ENCODE results near the gene WASHC2C.
"Not testable (repeated sequence)": the region's sequence is repeated elsewhere in the genome, so short reads cannot be mapped to it uniquely, and the experiment has no call there.

Gene WASHC2C

DNA sequence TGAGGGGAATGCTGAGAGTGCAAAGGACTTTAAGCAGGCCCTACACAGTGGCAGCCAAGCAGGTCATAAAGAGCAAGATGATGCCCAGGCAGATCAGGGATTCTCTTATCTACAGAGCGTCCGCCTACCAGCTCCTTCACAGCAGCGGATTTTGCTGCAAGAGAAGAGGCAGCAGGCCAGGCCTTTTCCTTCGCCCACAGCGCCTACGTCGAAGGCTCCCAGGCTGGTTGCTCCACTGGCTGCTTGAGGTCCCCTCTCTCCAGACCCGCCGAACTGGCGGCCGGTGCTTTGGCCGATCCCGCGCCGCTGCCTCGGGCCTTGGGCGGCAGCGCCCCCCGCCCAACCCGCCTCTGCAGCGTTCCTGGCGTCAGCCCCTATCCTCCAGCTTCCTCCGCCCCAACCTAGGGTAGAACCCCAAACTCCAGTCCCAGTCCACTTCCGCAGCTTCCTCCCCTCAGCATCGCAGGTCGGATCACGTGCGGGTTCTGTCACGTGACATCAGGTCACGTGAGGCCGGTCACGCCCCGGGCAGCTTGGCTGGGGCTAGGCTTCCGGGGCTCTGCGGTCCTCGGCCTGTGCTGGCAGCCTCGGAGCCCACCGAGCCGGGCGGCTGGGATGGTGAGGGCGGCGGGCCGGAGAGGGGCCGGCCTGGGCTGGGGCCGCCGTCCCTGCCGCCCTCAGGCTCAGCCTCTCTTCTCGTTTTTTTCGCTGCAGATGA lies at the start of gene WASHC2C:
Gene WASHC2C, plus strand, starts transcription at position 564 of the 718 bp plus-strand sequence. Its CDS starts 52 bp downstream, at position 616.
- peak; percentile 59 to 78 for DNase-seq

DNA sequence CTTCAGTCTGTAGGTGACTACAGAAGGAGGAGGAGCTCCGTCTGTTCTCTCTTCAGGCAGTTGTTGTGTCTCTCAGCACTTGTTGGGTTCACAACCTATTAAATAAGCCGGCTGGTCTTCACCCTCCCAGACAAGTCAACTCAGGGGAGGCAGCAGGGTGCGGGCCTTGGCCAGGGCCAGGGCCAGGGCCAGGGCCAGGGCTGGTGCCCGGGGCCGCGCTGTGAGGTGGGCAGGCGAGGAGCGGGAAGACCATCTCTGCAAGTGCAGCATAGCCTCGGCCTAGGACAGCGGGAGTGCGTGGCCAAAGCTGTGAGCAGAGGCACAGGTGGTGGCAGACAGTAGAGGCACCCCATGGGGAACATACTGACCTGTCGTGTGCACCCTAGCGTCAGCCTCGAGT lies 48.6 kb upstream of the WASHC2C start:
- not testable (repeated sequence) for DNase-seq

DNA sequence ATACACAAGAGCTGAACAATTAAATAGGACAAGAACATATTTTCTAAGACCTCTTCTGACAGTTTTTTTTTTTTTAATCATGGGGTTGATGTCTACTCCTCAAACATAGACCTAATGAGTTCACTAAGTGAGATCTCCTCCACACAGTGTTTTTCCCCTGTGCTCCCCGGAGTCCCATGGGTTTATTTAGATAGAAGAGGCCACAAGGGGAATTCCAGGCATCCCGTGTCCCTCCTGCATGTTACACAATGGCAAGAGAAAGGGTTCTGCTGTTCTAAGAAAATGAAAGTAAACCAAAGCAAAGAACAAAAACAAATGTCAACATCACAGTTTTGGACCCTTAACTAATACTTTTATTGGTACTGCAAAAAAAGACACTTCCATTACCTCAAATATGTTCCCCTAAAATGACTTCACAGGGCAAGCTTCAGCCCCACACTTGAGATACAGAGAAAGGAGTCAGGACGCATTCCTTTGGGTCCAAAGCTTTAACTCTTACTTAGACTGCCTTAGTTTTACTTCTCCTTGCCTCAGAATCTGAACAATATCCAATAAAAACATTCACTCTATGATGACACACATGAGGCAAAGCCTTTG lies 16.8 kb upstream of the WASHC2C start:
- DNase-seq = not testable (repeated sequence)

- not testable (repeated sequence) for DNase-seq
Measured at GRCh38 chr10:45711223-45711622, 15.8 kb upstream of the WASHC2C start.

DNA sequence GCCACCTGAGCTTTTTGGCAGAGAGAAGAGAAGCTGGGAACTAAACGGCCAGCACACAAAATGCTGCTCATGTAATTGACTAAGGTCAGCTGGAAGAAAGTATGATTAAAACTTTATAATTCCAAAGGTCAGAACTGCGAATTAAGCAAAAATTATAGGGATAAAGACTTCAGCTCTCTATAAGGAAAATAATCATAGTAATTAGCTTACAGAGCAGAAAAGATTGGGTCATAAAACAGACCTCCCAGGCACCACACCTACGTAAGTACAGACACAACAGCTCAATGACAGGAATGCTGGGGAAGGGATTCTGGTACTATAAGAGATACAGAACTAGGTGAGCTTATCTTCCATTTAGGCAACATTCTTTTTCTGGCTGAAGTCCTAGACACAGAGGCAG lies 10.0 kb upstream of the WASHC2C start:
- DNase-seq = not testable (repeated sequence)

DNA sequence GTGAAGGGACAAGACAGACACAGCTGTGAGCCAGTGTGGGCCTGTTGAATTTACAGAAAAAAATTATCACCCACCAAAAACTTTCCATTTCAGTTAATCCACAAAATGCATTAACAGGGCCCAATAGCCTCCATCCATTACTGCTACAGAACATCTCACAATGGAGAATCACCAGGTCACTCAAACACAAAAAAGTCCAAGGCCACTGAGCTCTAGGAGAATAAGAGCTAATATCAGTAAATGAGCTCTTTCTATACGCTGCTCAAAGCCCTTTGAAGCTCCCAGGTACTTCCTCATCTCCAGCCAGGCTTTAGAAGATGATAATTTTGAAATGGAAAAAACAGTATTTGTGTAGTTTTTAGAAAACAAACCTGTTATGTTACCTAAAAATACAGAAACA lies 9.4 kb upstream of the WASHC2C start:
- DNase-seq = not testable (repeated sequence)

- not testable (repeated sequence) for DNase-seq
Measured at GRCh38 chr10:45721503-45721902, 5.6 kb upstream of the WASHC2C start.

DNA sequence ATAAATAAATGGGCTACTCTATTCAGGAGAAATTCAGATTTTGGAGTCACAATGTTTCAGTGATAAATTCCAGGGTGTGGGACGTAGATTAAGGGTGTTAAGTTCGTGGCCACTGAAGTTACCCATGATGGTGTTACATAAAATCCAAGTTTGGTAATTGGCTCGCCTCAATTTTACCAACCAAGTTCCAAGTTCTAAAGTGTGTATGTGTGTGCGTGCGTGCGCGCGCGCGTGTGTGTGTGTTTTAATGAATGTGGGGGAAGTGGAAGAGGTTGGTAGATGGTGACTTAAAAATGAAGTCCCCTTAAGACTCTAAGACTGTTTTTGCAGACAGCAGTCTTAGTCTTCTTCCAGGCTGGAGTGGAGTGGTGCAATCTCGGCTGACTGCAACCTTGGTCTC lies 3.2 kb upstream of the WASHC2C start:
- not testable (repeated sequence) for DNase-seq

DNA sequence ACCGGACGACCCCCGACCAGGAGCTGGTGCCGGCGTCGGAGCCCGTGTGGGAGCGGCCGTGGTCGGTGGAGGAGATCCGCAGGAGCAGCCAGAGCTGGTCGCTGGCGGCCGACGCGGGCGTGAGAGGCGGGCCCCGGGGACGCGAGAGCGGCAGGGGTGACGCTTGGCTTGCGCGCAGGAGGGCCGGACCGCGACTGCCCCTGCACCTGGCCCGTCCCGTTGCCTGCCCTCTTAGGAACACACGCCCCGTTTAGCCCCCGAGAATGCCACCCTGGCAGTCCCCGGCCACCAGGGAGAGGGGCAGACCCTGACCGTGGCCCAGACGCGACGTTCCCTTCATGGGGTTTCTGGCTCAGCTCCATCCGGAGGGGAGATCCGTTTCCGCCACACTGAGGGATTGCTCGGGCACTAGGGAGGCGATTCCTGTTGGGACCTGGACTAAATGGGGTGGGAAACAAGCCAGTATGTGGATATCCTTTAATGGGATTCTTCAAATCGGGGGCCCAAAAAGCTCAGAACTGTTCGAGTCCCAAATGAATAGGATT lies 427 bp downstream of the WASHC2C start:
- DNase-seq = not testable (repeated sequence)

DNA sequence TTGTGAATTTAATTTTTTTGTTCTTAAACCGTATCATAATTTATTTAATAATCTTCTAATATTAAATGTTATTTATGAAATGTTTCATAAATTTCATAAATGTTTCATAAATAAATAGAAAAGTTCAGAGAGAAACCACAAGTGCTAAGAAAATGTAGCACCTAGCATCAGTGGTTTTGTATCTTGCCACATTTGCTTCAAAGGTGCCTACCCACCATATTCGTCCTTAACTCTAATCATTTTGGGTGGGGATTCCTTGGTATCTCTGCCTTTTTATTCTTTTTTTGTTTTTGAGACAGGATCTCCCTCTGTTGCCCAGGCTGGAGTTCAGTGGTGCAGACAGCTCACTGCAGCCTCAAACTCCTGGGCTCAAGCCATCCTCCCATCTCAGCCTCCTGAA lies 7.4 kb downstream of the WASHC2C start:
- DNase-seq = not testable (repeated sequence)

- not testable (repeated sequence) for DNase-seq
Measured at GRCh38 chr10:45734867-45735266, 7.8 kb downstream of the WASHC2C start.

DNA sequence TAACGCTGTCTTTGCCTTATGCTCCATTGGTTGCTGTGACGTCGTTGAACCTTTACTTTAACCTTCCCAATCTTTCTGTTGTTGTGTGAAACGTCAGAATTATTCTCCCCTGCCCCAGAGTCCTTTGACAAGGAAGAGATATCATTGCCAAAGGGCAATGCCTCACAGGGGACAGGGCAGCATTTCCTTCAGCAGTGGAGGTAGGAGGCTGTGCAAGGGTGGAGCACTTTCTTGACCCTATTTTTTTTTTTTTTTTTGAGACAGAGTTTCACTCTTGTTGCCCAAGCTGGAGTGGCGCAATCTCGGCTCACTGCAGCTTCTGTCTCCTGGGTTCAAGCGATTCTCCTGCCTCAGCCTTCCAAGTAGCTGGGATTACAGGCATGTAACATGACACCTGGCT lies 14.5 kb downstream of the WASHC2C start:
- not testable (repeated sequence) for DNase-seq

- DNase-seq = peak in 1 of 2 experiments; percentile 18
Measured at GRCh38 chr10:45742014-45742413, 14.9 kb downstream of the WASHC2C start.

GRCh38 chr10:45751141-45751540 lies 24.1 kb downstream of the WASHC2C start:
- DNase-seq = not testable (repeated sequence)

- not testable (repeated sequence) for DNase-seq
Measured at GRCh38 chr10:45752210-45752609, 25.1 kb downstream of the WASHC2C start.

GRCh38 chr10:45753979-45754495 lies 27.0 kb downstream of the WASHC2C start:
- not testable (repeated sequence) for DNase-seq

- DNase-seq = not testable (repeated sequence)
Measured at GRCh38 chr10:45755083-45755482, 28.0 kb downstream of the WASHC2C start.

GRCh38 chr10:45756065-45756464 lies 29.0 kb downstream of the WASHC2C start:
- DNase-seq = not testable (repeated sequence)

DNA sequence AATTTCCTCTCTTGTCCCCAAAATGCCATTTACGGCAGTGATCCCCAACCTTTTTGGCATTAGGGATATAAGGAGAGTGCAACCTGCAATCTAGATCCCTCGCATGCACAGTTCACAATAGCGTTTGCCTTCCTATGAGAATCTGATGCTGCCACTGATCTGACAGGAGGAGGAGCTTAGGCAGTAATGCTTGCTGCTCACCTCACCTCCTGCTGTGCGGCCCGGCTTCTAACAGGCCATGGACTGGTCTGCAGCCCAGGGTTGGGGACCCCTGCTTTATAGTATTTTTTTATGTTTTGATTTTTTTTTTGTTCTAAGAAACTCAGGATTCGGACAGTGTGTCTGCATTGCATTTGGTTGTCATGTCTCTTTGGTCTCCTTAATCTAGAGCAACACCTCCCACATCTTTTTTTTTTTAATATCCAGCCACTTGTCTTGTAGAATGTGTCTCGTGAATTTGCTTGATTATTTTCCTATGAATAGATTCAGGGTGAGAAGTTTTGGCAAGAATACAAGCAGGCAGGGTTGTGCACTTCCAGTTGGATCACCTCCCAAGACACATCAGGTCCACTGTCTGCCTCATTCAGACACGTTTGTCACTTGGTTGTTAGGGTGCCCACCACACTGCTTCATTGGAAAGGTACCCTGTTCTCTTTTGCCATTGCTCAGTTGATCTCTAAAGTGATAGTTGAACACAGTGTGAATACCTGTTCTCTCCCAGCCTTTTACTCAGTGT lies 30.8 kb downstream of the WASHC2C start:
- DNase-seq = not testable (repeated sequence)

GRCh38 chr10:45761622-45762021 lies 34.6 kb downstream of the WASHC2C start:
- not testable (repeated sequence) for DNase-seq

- DNase-seq = not testable (repeated sequence)
Measured at GRCh38 chr10:45763037-45763436, 36.0 kb downstream of the WASHC2C start.

GRCh38 chr10:45768334-45768733 lies 41.3 kb downstream of the WASHC2C start:
- not testable (repeated sequence) for DNase-seq
